H9 (cell line): ENCODE results near the gene CCL25. TPM values are rescaled to one million over a fixed set of nuclear protein-coding genes. Genes with fewer than 3 reads are reported as not detected.

Source experiments
- DNase-seq: peaks from one replicate; pipeline ENCODE4 v3.0.0-alpha.2; 2017
- H2AFZ ChIP-seq: one replicate; pipeline ENCODE4 v1.6.1; 2013; ENCODE audit warnings: mild to moderate bottlenecking, low read length, control low read depth, moderate library complexity
- H2AK5ac ChIP-seq: 2 replicates; pipeline ENCODE4 v1.6.1; 2013; ENCODE audit warnings: low read length, control low read depth, mixed read lengths; ENCODE audit not compliant: insufficient read length
- H2BK120ac ChIP-seq: one replicate; pipeline ENCODE4 v1.6.1; 2013; ENCODE audit warnings: low read depth, mild to moderate bottlenecking, low read length, control low read depth, inconsistent platforms; ENCODE audit not compliant: poor library complexity, severe bottlenecking
- H2BK12ac ChIP-seq: 2 replicates; pipeline ENCODE4 v1.6.1; 2013; ENCODE audit warnings: low read length, control low read depth, mixed read lengths, low read depth; ENCODE audit not compliant: insufficient read length
- H2BK15ac ChIP-seq: 2 replicates; pipeline ENCODE4 v1.6.1; 2013; ENCODE audit warnings: low read depth, low read length, control low read depth
- H2BK20ac ChIP-seq: one replicate; pipeline ENCODE4 v1.6.1; 2013; ENCODE audit warnings: low read depth, mild to moderate bottlenecking, low read length, control low read depth, inconsistent platforms; ENCODE audit not compliant: poor library complexity, severe bottlenecking
- H2BK5ac ChIP-seq: 2 replicates; pipeline ENCODE4 v1.6.1; 2013; ENCODE audit warnings: low read length, control low read depth, mixed read lengths; ENCODE audit not compliant: insufficient read length
- H3K14ac ChIP-seq: 2 replicates; pipeline ENCODE4 v1.6.1; 2013; ENCODE audit warnings: low read length, control low read depth; ENCODE audit not compliant: insufficient read depth
- H3K18ac ChIP-seq: 2 replicates; pipeline ENCODE4 v1.6.1; 2013; ENCODE audit warnings: low read depth, mild to moderate bottlenecking, mixed read lengths, low read length, control low read depth; ENCODE audit not compliant: insufficient read length
- H3K23ac ChIP-seq: 2 replicates; pipeline ENCODE4 v1.6.1; 2013; ENCODE audit warnings: low read length, control low read depth, mixed read lengths, low read depth; ENCODE audit not compliant: insufficient read length
- H3K23me2 ChIP-seq: 2 replicates; pipeline ENCODE4 v1.6.1; 2013; ENCODE audit warnings: low read depth, mild to moderate bottlenecking, mixed read lengths, low read length, control low read depth; ENCODE audit not compliant: insufficient read length, poor library complexity, severe bottlenecking
- H3K27ac ChIP-seq: 2 replicates; pipeline ENCODE4 v1.5.1; 2013; ENCODE audit warnings: low read length, control low read depth, mixed read lengths, low read depth; ENCODE audit not compliant: insufficient read length
- H3K27me3 ChIP-seq: 2 replicates; pipeline ENCODE4 v1.6.1; 2013; ENCODE audit warnings: low read length, control low read depth, inconsistent platforms; ENCODE audit not compliant: insufficient read depth
- H3K4ac ChIP-seq: 2 replicates; pipeline ENCODE4 v1.6.1; 2013; ENCODE audit warnings: low read depth, mild to moderate bottlenecking, control low read depth, inconsistent platforms, low read length, moderate library complexity
- H3K4me1 ChIP-seq: 2 replicates; pipeline ENCODE4 v1.6.1; 2013; ENCODE audit warnings: low read length, control low read depth, inconsistent platforms; ENCODE audit not compliant: insufficient read depth
- H3K4me2 ChIP-seq: 2 replicates; pipeline ENCODE4 v1.6.1; 2013; ENCODE audit warnings: low read length, control low read depth, mixed read lengths; ENCODE audit not compliant: insufficient read length, insufficient read depth
- H3K56ac ChIP-seq: 2 replicates; pipeline ENCODE4 v1.6.1; 2013; ENCODE audit warnings: low read depth, mild to moderate bottlenecking, mixed read lengths, low read length, control low read depth; ENCODE audit not compliant: insufficient read length
- H3K79me1 ChIP-seq: 2 replicates; pipeline ENCODE4 v1.6.1; 2013; ENCODE audit warnings: low read depth, mild to moderate bottlenecking, moderate library complexity, low read length, control low read depth, inconsistent platforms; ENCODE audit not compliant: insufficient read depth, poor library complexity, severe bottlenecking
- H3K79me2 ChIP-seq: 2 replicates; pipeline ENCODE4 v1.6.1; 2013; ENCODE audit warnings: low read length, control low read depth, inconsistent platforms; ENCODE audit not compliant: insufficient read depth
- H3K9ac ChIP-seq: 2 replicates; pipeline ENCODE4 v1.6.1; 2013; ENCODE audit warnings: low read length, control low read depth, mixed read lengths; ENCODE audit not compliant: insufficient read length; ENCODE audit errors: extremely low read depth
- H3K9me3 ChIP-seq: one replicate; pipeline ENCODE4 v1.6.1; 2013; ENCODE audit warnings: low read depth, low read length, inconsistent platforms; ENCODE audit not compliant: control insufficient read depth
- H3T11ph ChIP-seq: one replicate; pipeline ENCODE4 v1.6.1; 2013; ENCODE audit warnings: mild to moderate bottlenecking, low read length, control low read depth, inconsistent platforms
- H4K20me1 ChIP-seq: one replicate; pipeline ENCODE4 v1.6.1; 2013; ENCODE audit not compliant: control insufficient read depth, insufficient read length, insufficient read depth
- H4K5ac ChIP-seq: 2 replicates; pipeline ENCODE4 v1.6.1; 2013; ENCODE audit warnings: low read depth, mild to moderate bottlenecking, mixed read lengths, low read length, control low read depth; ENCODE audit not compliant: insufficient read length
- H4K8ac ChIP-seq: replicated peaks from 2 replicates; pipeline ENCODE4 v1.6.1; 2013; ENCODE audit warnings: low read length, control low read depth, mixed read lengths, low read depth; ENCODE audit not compliant: insufficient read length
- H4K91ac ChIP-seq: 2 replicates; pipeline ENCODE4 v1.6.1; 2013; ENCODE audit warnings: low read depth, mild to moderate bottlenecking, moderate library complexity, mixed read lengths, low read length, control low read depth; ENCODE audit not compliant: insufficient read length
- H3K27ac Mint-ChIP-seq, 3 experiments: 2 replicates in 2 of 3; 3 replicates in 1 of 3; pipeline ENCODE4 v1.8.0; 2020 to 2021; ENCODE audit warnings: mixed read lengths in 3 of 3, mild to moderate bottlenecking in 1 of 3, moderate library complexity in 1 of 3
- H3K27me3 Mint-ChIP-seq: 2 replicates; pipeline ENCODE4 v1.8.0; 2021; ENCODE audit warnings: low read depth, mild to moderate bottlenecking, moderate library complexity, mixed read lengths
- H3K36me3 Mint-ChIP-seq, 3 experiments: 2 replicates in 2 of 3; 3 replicates in 1 of 3; pipeline ENCODE4 v1.8.0; 2020 to 2021; ENCODE audit warnings: low read depth in 3 of 3, mixed read lengths in 3 of 3; ENCODE audit not compliant: insufficient read depth in 1 of 3
- H3K4me1 Mint-ChIP-seq, 2 experiments: 2 replicates each; pipeline ENCODE4 v1.8.0; 2020; ENCODE audit warnings: mixed read lengths in 2 of 2
- H3K4me3 Mint-ChIP-seq, 2 experiments: 2 replicates in 1 of 2; 3 replicates in 1 of 2; pipeline ENCODE4 v1.8.0; 2020 to 2021; ENCODE audit warnings: mild to moderate bottlenecking in 2 of 2, mixed read lengths in 2 of 2, moderate library complexity in 1 of 2
- H3K9me3 Mint-ChIP-seq, 2 experiments: 2 replicates in 1 of 2; 3 replicates in 1 of 2; pipeline ENCODE4 v1.8.0; 2020; ENCODE audit warnings: mild to moderate bottlenecking in 2 of 2, mixed read lengths in 2 of 2, moderate library complexity in 1 of 2
- WGBS: extraction: QIAGEN DNeasy Blood & Tissue Kit; methylation state at CpG from one replicate; pipeline ENCODE4 v1.1.7; 2013; ENCODE audit warnings: missing lambda C conversion rate, low lambda C conversion rate, mixed read lengths; ENCODE audit not compliant: insufficient read length; ENCODE audit errors: extremely low coverage; 5-methylcytosine and 5-hydroxymethylcytosine counted together
- total RNA-seq: library from RNA; stranded (reverse); gene quantifications from 2 replicates; pipeline ENCODE4 v1.2.1, GENCODE V29; 2021
- TF ChIP-seq, protein P1 (sequence below): fragments of 200-600 bp; sonication (generic); conservative IDR thresholded peaks from 3 replicates; pipeline ENCODE4 v1.8.0; 2021; ENCODE audit warnings: antibody characterized with exemption, mild to moderate bottlenecking

The CCL25 gene
- total RNA-seq, 1 experiment from 2014 or later, result not detected

DNA sequence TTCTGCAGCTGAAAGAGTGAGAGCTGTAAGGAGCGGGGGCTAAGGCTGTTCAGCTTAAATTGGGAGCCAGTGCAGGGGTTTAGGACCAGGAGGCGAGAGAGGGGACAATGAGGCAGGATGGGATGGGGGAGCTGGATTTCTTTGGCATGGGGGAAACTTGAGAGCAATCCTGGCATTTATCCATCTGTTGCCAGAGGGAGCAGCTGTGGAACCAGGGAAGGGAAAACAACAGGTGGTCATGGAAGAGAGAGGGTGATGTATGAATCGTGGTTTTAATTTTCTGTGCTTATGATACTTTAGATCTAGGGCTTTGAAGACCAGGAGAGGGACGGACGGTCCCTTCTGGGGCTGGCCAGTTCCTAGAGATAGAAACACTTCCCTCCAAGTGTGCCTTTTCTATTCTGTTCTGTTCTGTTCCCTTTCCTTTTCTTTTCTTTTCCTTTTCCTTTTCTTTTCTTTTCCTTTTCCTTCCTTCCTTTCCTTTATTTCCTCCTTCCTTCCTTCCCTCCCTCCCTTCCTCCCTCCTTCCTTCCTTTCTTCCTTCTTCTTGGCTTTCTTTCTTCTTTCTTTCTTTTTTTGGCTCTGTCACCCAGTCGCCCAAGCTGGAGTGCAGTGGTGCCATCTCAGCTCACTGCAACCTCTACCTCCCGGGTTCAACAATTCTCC lies 16.0 kb upstream of the CCL25 start:
- H3K79me1 ChIP-seq, result no peaks in the 10 kb centered on the region
- H4K91ac ChIP-seq, result no peak overlapping the region
- no peak overlapping the region for H3K4me2 ChIP-seq
- H2BK120ac ChIP-seq, result no peak overlapping the region
- H3K18ac ChIP-seq, result no peak overlapping the region
- no CpG with 5 or more reads among the region's 7 CpGs for WGBS
- Mint-ChIP-seq H3K36me3 (no peaks in the 10 kb centered on the region; a peak in 3 of 7 replicates), H3K9me3 (no peaks in the 10 kb centered on the region), H3K27ac (0 out of 7 replicates have a peak overlapping the region, but pooled peaks of 1 of the 3 experiments have one; percentile 3), H3K27me3 (peaks cover 26% of the 10 kb centered on the region), H3K4me1 (peaks cover 17 to 33% of the 10 kb centered on the region in 2 experiments), H3K4me3 (no peak overlapping the region)
- no peaks in the 10 kb centered on the region; the same call in 1 of the 2 replicates for H3K4me1 ChIP-seq
- H2BK20ac ChIP-seq, result no peak overlapping the region
- H2BK5ac ChIP-seq, result no peak overlapping the region
- no peak overlapping the region; the same call in 1 of the 2 replicates for H2BK15ac ChIP-seq
- no peaks in the 10 kb centered on the region for H4K20me1 ChIP-seq
- H3K14ac ChIP-seq, result no peak overlapping the region
- no peak for DNase-seq
- TF ChIP-seq, protein P1, sequence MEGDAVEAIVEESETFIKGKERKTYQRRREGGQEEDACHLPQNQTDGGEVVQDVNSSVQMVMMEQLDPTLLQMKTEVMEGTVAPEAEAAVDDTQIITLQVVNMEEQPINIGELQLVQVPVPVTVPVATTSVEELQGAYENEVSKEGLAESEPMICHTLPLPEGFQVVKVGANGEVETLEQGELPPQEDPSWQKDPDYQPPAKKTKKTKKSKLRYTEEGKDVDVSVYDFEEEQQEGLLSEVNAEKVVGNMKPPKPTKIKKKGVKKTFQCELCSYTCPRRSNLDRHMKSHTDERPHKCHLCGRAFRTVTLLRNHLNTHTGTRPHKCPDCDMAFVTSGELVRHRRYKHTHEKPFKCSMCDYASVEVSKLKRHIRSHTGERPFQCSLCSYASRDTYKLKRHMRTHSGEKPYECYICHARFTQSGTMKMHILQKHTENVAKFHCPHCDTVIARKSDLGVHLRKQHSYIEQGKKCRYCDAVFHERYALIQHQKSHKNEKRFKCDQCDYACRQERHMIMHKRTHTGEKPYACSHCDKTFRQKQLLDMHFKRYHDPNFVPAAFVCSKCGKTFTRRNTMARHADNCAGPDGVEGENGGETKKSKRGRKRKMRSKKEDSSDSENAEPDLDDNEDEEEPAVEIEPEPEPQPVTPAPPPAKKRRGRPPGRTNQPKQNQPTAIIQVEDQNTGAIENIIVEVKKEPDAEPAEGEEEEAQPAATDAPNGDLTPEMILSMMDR, result no peak
- H4K5ac ChIP-seq, result no peak overlapping the region
- H3K9ac ChIP-seq, result no peak overlapping the region
- no peak overlapping the region for H2BK12ac ChIP-seq
- H2AFZ ChIP-seq, result no peak overlapping the region
- H3K9me3 ChIP-seq, result no peaks in the 10 kb centered on the region
- H2AK5ac ChIP-seq, result no peak overlapping the region
- no peak overlapping the region for H3T11ph ChIP-seq
- H3K23me2 ChIP-seq, result no peaks in the 10 kb centered on the region
- H3K79me2 ChIP-seq, result no peaks in the 10 kb centered on the region
- no peak overlapping the region for H3K4ac ChIP-seq
- H3K23ac ChIP-seq, result no peak overlapping the region
- no peak overlapping the region for H3K56ac ChIP-seq
- H3K27me3 ChIP-seq, result no peaks in the 10 kb centered on the region
- H3K27ac ChIP-seq, result no peak overlapping the region
- no peak overlapping the region for H4K8ac ChIP-seq
